NCI-H2081 treated with DMSO at 0.1 percent for 48 hours (cell line): ENCODE measurements around the gene CGB7.
"Not testable (repeated sequence)": the region's sequence is repeated elsewhere in the genome, so short reads cannot be mapped to it uniquely, and the experiment has no call there.

Experiments used
- DNase-seq: peaks from one replicate; lab custom pipeline; 2025; lab: John Stamatoyannopoulos, UW

Gene CGB7

DNA sequence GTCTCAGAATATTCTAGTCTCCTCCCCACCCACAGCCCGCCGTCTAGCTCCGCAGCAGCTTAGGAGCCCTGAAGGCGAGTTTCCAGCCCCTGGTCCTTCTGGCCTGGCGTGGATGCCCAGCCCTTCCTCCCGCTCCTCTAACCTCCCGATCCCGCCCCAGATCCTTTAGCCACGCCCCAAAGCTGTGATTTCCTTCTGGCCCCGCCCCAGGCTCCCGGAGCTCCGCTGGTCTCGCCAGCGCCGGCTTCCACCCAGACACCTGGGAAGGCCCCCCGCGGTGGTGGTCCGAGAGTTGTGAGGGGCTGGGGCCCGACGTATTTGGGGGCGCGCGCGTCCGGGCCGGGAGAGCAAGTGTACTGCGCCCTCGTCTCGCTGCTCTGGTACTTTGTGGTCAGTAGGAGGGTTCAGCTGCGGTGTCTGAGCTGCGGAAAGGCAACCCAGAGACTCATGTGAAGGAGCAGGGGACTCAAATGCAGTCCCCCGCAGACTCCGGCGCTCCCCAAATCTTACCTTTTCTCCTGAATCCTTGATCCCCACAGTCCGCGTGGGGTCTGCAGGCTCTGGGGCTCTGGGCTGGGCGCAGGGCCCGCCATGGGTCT, at the start of gene CGB7:
Gene CGB7 (minus strand): TSS at position 114 of the 599 bp plus-strand sequence. CDS start 2,374 bp downstream, outside the sequence.
- DNase-seq, result no peak

DNA sequence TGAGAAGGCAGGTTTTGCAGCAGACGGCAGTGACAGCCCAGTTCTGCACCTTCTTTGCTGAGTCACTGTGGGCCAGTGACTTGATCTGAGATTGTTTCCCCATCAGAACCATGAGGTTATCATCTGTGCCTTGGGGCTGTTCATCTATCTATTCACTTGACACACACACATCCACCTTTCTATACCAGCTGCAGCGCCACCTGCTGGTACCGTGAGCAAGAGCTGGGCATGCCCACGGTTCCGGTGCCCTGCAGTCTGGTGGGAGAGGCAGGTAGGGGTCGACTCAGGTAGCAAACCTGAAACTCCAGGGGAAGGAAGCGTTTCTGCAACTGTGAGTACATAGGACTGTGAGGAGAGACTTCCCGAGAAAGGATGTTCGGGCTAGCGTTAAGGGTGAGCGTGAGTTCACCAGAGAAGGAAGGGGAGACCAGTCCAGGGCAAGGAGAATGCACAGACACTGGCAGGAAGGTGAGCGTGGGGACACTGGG, 49.1 kb upstream of the CGB7 start:
- DNase-seq, result no peak

DNA sequence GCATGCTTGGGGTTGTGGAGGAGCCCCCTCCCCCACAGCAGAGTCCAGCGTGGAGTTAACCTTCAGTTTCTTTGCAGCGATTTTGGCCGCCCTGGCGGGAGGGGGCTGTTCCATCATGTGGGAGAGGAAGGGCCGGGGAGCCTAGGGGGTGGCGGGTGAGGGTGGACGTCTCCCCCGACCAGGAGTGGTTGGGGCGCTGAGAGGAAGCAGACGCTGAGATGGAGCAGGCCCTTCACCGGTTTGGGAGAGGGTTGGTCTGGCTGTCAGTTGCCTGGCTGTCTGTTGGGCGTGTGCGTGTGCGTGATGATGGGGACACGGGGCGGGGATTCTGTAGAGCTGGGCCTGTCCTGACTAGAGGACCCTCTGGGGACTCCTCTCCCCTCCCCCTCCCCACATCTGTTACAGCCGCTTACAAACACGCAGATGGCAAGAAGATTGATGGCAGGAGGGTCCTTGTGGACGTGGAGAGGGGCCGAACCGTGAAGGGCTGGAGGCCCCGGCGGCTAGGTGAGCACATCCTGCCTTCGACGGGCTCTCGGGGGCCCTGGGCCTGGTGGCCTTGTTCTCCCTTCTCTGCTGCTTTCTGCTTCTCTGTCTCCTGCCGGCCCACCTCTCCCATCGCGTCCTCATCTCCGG, 46.8 kb upstream of the CGB7 start:
- DNase-seq, result no peak

DNA sequence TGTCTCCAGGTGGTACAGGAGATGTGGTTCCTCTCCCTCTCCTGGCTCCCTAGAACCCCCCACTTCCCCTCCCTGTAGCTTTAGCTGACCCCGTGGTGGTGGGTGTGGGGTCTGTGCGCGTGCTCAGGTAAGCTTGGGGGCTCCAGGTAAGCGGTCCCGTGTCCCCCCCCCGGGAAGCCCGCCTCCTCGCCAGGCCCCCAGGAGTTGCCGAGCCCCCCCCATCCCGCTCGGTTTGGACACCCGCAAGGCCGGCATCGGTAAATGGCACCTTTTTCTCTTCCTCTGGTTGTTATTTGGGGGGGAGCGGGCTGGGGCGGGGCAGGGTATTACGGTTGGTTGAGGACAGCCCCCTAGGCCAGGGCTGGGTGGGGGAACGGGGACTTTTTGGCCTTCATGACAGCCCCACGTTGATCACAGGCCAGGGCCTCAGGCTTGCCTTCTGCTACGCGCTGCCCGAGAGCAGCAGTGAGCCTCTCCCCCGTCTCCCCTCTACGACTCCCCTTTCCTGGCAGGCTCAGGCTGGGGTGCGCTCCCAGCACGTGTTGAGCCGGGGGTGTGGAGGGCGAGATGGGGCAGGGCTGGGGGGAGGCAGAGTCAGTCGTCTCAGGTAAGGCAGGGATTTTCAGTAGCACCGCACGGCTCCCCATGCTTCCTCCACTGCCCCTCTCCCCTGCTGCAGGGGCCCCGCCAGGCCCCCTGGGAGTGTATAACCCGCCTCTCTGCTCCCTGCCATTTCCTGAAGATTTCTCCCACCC, 46.0 kb upstream of the CGB7 start:
- no peak for DNase-seq

DNA sequence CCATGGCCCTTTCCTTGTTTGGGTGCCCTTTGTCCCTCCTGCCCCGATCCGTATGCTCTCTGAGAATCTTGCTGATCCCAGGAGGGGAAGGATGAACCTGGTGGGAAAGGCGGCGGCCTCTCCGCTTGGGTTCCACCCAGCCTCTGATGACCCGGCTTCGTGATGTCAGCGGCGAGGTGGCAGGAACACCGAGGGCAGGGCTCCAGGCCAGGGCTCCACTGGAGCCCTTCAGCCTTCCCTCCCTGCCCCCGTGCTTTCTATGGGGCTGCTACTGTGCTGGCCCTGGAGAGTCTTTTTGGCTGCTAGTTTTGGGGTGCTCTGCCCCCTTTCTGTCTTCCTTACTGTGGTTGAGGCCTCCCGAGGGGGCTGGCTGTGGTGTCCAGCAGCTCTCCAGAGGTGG, 44.8 kb upstream of the CGB7 start:
- no peak for DNase-seq

DNA sequence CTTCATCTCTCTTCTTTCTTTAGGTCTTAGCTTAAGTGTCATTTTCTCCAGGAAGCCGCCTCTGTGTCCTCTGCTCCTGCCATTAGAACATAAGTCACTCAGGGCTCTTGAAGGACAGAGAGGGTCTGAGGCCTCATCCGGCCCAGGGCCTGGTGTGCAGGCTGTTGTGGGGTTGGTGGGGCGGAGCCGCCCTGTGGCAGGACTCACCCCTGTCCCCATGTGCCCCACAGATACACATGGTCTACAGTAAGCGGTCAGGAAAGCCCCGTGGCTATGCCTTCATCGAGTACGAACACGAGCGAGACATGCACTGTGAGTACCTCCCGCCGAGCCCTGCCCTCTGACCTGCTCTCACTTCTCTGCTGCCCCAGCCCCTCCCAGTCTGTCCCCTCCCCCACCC, 43.6 kb upstream of the CGB7 start:
- no peak for DNase-seq

DNA sequence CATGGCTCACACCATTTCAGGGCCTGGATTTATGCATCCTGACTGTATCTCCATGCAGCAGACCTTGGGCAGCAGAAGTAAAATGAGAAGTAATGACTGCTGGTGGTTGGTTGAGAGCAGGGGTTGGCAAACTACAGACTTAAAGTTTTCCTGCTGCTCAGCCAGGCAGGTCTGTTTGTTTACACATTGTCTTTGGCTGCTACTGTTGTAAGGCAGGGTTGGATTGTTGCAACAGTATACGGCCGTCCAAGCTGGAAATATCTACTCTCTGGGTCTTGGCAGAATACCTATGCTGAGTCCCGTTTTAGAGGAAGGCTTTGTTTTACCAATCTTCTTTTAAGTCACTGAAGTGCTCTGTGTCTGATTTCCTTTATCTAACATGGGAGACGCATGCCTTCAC, 41.2 kb upstream of the CGB7 start:
- no peak for DNase-seq

DNA sequence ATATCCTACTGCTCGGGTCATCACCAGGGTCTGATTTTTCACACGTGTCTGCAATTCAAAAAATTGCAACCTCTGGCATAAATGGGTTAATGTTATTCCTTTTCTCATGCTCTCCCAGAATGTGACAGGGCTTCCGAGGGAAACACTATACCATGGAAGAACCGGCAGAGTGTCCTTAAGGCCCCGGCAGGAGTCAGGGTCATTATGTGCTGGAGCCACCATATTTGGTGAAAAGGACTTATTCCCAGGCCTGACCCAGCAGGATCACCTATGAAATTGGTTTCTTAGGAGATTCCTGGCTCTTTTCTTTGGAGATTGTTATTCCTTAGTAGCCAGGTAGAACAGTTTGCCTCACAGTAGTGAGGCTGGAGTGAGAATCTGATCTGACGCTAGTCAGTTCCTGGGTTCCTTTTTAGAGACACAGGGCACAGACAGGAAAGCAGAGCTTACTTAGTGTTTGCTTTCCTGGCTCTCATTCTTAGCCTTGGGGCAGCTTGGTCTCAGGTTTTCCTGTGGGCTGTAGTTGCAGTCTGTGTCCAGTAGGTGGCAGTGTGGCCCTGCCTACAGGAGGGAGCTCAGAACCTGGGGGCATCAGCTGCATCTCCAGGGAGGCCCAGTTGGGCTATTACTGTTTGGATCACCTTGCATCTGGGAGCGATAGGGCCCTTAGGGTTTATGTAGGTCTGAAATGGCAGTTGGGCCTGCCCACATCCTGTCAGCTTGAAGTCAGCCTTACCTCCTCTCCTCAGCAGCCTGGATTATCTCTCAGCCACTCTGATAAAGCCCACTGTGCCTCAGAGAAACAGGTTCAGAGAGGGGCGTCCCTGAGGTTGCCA, 40.1 kb upstream of the CGB7 start:
- peak; percentile 42 for DNase-seq

DNA sequence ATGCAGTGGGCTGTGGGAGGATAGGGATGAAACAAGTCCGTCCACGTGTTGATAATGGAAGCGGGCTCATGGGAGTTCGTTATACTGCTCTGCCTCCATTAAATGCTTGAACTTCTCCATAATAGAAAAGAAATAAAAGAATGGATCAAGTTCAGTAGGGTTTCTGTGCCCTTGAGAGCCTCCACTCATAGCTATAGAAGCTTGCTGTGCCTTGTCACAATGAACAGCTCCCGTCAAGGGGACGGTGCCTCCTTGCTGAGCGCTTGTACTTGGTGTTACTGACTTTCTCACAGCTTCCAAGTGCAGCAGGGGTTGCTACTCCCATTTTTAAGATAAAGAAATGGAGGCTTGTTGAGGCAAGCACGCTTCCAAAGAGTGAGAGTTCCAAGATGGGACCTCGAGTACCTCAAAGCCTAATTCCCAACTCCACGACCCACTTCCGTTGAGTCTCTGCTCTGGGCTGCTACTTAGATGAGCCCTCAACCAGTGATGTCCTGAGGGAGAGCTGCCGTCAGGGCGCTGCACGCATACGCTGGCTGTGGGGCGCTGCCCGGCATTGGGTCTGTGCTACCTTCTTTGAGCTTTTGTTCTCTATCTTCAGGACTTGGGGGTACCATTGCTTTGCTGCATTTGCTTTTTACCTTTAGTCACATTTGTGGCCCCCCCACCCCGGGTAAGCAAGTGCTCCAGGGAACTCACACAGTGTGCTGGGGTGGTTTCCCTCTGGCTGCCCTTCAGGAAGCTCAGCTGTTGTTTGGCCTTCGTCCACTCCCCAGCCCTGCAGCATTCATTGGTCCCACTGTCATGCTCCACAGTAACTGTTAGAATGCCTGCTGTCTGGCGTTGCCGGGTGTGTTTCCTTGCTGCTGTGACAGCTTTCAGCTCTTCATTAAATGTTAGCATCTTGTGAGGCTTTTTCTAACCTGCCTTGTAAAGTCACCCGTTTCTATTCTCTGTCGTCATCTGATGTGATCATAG, 37.2 kb upstream of the CGB7 start:
- no peak for DNase-seq

DNA sequence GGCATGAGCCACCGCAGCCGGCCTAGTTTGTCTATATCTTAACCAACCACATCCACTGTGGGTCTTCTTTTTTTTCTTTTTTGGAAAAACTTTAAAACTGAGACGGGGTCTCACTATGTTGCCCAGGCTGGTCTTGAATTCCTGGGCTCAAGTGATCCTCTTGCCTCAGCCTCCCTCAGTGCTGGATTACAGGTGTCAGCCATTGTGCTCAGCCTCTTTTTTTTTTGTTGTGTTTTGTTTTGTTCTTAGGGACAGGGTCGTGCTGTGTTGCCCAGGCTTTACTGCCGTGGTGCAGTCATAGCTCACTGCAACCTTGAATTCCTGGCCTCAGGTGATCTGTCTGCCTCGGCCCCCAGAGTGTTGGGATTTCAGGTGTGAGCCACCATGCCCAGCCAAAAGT, 35.1 kb upstream of the CGB7 start:
- no peak for DNase-seq

DNA sequence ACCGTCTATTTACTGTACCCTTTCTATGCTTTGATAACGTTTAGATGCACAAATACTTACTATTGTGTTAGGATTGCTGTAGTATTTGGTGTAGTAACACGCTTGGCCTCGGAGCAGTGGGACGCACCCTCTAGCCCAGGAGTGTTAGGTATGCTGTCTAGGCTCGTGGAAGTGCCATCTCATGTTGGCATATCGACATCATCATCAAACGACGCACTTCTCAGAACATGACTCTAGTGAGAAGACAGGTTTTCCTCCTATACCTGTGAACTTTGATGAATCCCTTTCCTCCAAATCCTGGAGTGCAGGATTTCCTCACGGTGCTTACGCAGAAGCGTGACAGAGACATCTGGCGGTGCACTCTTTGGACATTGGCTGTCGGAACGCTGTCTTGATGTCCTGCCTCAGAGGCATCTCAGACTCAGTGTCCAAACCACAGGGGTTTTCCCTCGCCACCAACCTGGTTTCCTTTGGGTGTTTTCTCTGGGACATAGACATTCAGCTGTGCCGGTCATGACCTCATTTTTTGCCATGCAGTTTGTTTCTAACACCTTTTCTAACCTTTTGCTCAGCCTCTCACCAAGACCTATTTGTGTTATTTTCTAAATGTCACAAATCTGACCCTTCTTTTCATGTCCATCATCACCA, 34.0 kb upstream of the CGB7 start:
- no peak for DNase-seq

DNA sequence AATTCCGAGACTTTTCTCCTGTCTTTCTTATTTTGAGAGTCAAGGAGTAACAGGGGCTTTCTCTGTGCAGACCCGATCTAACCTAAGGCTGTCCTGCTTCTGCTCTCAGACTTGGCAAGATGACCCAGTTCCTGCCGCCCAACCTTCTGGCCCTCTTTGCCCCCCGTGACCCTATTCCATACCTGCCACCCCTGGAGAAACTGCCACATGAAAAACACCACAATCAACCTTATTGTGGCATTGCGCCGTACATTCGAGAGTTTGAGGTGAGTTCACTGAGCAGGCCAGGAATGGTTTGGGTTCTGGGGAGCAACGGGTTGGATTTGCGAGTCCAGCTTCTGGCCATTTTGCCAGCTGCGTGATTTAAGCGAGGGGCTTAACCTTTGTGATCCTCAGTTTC, 28.7 kb upstream of the CGB7 start:
- no peak for DNase-seq

DNA sequence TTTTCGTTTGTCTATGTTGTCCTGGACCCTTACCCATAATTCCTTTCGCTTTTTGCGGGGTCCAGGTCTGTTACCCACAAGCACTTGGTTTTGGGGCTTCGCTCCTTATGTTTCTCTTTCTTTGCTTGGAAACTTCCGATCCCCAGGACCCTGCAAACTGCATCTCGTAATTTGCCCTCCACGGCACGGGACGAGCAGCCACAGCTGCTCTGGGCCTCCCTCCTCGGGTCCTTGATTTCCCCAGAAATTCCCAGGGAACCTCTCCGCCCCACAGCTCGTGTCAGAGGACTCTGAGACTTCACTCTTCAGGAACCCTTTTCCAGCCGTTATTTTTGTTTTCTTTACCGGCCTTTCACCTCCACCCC, 28.3 kb upstream of the CGB7 start:
- no peak for DNase-seq

DNA sequence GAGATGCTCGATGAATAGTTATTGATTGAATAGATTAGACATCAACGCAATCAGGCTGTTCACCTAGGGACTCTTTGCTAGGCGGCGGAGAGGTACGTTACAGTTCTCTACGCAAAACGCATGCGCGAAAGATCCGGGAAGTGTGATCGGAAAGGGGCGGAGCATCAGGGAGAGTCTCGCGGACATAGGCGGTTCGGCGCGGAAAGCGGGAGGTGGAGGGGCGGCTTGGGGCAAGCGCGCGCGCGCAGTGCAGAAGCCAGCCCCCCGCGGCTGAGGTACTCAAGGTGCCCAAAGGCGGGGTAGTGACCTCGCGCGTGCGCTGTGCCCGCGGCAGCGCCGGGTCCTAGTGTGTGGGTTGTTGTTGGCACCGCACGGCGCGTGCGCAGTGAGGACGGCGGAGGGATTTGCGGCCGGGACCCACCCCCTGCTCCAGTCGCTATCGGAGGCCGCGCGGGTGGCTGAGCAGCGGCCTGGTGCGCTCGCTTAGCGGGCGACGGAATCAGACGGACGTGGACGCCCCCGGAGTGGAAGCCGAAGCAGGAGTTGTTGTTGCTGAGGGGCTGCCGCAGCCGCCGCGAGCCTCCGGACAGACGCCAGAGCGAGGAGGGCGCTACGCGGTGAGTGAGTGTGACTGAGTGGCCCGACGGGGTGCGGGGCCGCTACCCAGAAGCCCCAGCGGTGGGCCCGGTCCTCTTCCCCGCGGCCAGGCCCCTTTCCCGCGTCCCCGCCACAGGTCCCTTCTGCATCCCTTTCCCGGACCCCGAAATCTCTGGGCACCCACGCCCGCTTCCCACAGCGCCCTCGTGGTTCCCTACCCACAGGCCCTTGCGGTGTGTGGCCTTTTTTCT, 27.7 kb upstream of the CGB7 start, which contains the start of gene SNRNP70:
Gene SNRNP70 (plus strand): TSS at position 432 of the 848 bp plus-strand sequence. CDS start 964 bp downstream, outside the sequence.
- DNase-seq, result peak; percentile 95

DNA sequence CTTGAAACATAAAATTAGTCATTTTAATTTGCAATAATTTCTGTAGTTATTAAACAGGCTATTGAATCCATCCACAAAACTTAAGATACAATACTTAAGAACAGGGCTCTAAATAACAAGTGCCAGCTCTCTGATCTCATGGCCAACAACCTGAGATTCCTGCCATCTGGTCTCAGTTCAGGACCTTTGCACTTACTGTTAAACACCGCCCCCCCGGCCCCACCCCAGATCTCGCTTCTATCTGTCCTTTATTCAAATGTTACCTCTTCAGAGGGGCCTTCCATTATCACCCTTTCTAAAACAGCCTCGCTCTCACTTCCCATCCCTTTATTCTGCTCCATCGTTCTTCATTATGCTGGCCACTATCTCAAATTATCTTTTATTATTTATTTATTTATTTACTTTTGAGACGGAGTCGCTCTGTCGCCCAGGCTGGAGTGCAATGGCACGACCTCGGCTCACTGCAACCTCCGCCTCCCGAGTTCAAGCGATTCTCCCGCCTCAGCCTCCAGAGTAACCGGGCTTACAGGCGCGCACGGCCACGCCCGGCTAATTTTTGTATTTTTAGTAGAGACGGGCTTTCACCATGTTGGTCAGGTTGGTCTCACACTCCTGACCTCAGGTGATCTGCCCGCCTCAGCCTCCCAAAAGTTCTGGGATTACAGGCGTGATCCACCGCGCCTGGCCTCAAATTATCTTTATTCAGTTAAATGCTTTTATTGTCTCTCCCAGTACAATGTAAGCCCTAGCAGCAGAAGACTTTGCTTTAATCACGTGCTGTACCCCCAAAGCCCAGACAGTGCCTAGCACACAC, 26.9 kb upstream of the CGB7 start:
- no peak for DNase-seq

DNA sequence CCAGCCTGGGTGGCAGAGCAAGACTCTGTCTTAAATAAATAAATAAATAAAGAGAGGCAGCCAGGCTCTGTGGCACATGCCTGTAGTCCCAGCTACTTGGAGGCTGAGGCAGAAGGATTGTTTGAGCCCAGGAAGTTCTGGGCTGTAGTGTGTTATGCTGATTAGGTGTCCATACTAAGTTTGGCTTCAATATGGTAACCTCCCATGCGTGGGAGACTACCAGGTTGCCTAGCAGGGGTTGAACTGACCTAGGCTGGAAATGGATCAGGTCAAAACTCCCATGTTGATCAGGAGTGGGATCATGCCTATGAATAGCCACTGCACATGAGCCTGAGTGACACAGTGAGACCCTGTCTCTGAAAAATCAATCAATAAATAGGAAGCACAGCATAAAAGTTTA, 23.7 kb upstream of the CGB7 start:
- no peak for DNase-seq

DNA sequence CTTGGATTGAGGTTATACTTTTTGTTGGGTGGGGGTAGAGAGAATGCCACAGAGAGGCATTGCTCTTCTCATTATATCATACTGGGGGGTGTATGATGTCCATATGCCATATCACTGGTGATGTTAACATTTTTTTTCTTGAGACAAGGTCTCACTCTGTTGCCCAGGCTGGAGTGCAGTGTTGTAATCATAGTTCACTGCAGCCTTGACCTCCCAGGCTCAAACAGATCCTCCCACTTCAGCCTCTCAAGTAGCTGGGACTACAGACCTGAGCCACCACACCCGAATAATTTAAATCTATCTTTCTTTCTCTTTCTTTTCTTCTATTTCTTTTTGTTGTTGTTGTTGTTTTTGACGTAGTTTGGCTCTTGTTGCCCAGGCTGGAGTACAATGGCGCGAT, 22.8 kb upstream of the CGB7 start:
- DNase-seq, result no peak

DNA sequence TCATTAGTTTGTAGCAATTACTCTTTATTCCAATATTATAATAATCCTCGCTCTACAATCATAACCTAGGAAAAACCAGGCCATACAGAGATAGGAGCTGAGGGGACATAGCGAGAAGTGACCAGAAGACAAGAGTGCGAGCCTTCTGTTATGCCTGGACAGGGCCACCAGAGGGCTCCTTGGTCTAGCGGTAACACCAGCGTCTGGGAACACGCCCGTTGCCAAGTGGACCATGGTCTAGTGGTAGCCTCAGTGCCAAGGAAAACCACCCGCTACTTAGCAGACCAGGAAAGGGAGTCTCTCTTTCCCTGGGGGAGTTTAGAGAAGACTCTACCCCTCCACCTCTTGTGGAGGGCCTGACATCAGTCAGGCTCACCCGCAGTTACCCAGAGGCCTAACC, 17.3 kb upstream of the CGB7 start:
- not testable (repeated sequence) for DNase-seq
